ENCODE data around the gene LRRTM4.

LRRTM4 gene

DNA sequence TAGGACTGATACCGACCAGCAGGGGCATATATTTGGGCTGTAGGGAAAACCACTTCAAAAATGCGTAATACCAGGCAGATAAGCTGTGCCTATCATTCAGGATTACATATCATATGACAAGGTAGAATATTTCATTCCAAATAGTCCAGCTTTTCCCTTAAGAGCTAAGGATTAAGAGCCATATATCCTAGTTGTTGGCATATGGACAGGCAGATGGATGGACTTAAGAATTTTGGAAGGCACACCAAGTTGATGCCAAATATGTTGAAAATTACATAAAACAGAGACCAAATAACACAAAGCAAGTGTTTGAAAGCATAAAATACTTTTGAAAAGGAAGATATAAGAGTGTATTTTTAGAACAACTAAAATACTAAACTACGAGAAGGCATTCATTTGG is 52.1 kb downstream of the LRRTM4 start:
- no peak for DNase-seq (ENCODE audit: low read depth)

DNA sequence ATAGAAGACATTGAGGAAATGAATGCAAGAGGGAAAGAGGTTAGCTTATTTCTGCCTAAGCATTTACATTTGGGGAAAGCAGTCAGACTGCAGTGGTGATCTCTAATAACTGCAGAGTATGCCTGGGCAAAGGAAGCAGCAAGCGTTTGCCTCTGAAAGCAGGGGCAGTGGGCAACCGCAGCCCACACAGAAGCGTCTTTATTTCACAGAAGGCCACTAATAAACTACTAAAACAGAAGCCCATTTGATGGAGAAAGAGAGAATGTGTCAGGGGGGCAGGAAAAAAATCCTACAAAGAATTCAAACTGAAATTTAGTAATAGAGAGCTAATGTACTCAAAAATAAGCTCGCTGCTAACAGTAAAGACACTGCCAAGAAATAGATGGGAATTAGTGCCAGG is 53.1 kb downstream of the LRRTM4 start:
- DNase-seq (ENCODE audit: low read depth): no peak

- DNase-seq (ENCODE audit: low read depth): no peak
These were observed 62.3 kb downstream of the LRRTM4 start for GRCh38 chr2:77459840-77460239.

DNA sequence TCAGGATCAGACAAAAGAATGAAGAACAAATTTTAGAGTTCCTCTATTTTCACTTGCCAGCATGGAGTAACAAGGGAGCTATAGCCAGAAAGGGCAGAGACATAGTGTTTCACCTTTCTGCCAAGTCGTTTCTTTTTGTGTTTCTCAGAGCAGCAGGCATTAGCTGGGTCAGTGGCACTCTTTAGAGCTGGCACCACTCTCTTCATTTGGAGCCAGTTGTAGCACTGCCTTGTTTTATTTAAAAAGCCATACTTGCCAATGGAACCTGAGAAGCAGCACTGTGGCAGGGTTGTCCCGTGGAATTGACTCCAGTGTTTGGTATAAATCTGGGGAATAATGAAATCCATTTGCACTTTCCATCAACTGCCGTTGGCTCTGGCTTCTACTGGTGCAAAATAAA is 64.0 kb downstream of the LRRTM4 start:
- no peak for DNase-seq (ENCODE audit: low read depth)

- no peak for DNase-seq (ENCODE audit: low read depth)
These were observed 64.5 kb downstream of the LRRTM4 start for GRCh38 chr2:77457665-77458064.

- DNase-seq (ENCODE audit: low read depth): no peak
These were observed 79.1 kb downstream of the LRRTM4 start for GRCh38 chr2:77443076-77443475.

- no peak for DNase-seq (ENCODE audit: low read depth)
These were observed 87.3 kb downstream of the LRRTM4 start for GRCh38 chr2:77434880-77435279.

DNA sequence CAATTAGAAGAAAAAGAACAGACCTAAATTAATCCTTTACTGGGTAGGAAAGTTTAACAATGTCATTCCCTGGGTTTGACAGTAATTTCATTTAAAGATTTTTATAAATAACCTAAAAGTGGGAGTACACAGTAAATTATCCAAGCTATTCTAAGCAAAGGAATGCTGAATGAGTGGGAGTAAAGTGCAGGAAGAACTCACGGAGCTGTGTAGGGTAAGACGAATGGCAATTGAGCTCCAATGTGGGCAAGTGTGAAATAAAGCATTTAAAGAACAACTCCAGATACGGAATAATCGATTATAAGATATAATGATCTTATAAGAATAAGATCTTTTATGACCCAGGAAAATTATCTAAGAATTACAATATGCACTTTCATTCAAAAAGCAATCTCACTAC is 93.2 kb downstream of the LRRTM4 start:
- DNase-seq (ENCODE audit: low read depth): no peak

DNA sequence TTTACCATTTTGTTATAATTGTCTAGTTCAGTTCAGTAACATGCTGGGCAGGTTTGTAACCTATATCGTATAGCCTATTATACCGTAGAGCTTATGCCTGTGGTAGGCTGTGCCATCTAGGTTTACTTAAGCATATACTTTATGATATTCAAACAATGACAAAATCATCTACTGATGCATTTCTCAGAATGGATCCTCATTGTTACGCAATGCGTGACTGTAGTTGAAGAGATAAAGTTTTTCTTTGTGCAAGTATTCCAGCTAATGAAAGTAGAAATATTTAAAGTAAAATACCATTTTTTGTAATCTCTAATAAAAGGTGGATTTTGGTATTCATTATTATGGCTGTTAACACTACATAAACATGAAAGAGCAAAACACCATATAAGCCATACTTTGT is 100.2 kb downstream of the LRRTM4 start:
- DNase-seq (ENCODE audit: low read depth): no peak

DNA sequence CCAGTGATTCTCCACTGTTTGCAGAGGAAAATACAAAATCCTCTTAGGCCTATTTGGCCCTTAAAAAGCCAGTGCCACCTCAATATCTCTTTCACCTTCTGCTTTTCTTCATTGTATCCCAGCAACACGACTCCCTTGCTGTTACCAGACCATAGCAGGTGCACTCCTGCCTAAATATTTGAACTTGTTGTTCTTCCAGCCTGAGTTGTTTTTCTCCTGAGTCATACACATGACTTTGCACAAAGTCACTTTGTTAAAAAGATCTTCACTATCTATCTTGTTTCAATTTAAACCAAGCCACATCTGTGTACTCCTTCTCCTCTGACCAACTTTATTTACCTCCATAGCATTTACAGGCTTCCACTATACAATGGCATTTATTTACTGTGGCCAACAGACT is 103.6 kb downstream of the LRRTM4 start:
- DNase-seq (ENCODE audit: low read depth): no peak

DNA sequence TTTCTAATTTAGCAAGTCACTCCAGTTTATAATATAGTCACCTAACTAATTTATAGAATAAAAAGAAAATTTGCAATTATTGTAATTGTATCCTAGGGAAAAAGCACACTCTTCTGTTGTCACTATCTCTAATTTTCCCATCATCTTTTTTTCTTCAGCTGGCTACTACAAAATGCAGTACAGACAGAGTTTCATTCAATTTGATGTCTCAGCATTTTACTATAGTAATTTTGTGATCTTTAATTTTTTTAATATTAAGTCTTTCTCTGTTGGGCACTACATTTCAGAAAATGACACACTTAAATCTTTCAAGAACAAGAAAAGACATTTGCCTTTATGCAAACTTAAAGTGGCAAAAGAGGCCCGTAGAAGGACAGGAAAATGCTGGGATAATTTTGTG is 118.0 kb downstream of the LRRTM4 start:
- DNase-seq (ENCODE audit: low read depth): no peak

DNA sequence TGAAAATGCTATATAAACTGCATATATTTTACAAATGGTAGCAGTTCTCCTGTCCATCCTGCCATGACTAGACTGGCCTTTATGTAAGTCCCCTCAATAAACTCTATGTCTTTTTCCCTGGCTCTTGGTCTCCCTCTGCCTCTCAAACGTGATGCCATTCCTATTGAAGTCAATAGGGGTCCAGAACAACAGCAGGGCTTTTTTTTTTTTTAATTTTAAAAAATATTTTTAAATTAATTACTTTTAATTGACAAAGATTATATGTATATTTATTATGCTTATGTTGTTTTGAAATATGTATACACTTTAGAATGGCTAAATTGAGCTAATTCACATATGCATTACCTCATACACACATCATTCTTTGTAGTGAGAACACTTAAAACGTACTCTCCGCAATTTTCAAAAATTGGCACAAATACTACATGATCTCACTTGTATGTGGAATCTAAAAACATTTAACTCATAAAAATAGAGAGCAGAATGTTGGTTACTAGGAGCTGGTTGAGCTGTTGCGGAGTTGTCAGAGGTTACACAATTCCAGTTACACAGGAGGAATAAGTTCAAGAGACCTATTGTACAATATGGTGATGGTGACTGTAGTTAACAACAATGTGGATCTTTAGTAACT is 123.1 kb downstream of the LRRTM4 start:
- DNase-seq (ENCODE audit: low read depth): no peak

DNA sequence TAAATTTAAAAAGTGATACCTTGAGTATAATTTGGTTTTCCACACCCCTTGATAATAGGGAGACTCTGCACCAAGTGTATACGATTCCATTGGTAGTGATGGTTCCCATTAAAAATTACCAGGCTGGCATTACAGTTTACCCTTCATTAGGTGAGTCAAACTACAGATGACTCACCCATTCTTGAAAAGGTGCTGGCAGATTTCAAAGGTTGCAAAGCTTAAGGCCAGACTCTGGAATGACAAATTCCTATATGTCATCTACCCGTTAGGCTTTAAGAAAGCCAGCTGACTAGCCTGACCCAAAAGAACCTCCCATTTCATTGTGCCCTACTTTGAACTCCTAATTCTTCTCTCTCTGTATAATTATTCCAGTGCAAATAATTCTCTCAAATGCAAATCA is 124.4 kb downstream of the LRRTM4 start:
- no peak for DNase-seq (ENCODE audit: low read depth)

DNA sequence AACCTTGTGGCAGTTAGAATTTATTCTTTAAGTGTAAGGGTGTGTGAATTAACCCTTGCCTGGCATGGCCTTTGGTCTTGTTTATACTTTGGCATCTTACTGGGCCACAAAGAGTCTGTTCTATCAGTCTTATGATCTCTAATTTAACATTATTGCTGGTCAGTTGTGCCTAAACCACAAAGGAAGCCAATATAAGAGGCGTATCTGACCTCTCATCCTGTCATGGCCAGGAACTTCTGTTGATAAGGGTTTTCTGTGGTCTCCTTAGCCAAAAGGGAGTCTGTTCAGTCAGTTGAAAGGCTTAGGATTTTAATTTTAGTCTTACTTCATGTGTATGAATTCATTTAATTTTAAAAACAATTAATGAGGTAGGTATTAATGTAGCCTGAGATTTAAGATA is 127.2 kb downstream of the LRRTM4 start:
- DNase-seq (ENCODE audit: low read depth): no peak

DNA sequence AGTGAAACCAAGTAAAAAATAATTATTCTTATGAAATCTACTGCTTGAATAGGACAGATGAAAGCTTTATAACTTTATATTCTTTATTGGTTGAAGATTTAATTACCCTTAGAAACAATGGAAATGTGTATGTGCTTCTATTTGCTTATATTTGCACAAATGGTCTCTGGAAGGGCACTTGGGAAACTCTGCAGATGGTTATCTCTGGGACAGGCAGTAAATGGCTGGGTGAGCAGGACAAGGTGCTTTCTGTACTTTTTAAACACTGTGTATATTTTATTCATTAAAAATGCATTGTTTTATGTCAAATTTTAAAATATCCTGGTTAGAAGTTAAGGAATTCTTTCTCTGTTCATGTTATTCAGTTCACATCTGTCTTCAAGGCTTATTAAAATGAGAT is 131.1 kb downstream of the LRRTM4 start:
- no peak for DNase-seq (ENCODE audit: low read depth)

DNA sequence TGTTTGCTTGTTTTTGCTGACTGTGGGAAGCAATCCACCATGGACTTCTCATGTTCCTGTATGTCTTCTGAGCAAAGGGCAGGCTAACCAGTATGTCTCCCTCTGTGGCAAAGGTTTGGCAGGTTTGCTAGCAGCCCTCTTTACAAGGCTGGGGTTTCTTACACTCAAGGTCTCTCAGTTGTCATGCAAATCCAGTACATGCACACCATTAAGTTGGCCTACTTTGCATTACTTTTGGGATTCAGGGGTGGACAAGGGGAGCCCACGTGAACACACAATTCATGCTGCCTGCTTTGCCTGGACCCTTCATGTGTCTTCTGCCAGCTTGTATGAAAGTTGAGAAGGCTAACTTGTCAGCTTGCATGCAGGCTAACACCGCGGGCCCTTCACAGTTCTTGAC is 134.9 kb downstream of the LRRTM4 start:
- DNase-seq (ENCODE audit: low read depth): no peak

GRCh38 chr2:77372636-77373035 is 149.5 kb downstream of the LRRTM4 start:
- DNase-seq (ENCODE audit: low read depth): no peak

- no peak for DNase-seq (ENCODE audit: low read depth)
These were observed 151.7 kb downstream of the LRRTM4 start for GRCh38 chr2:77370511-77370910.

GRCh38 chr2:77363277-77363676 is 158.9 kb downstream of the LRRTM4 start:
- no peak for DNase-seq (ENCODE audit: low read depth)

- no peak for DNase-seq (ENCODE audit: low read depth)
These were observed 173.4 kb downstream of the LRRTM4 start for GRCh38 chr2:77348821-77349220.

DNA sequence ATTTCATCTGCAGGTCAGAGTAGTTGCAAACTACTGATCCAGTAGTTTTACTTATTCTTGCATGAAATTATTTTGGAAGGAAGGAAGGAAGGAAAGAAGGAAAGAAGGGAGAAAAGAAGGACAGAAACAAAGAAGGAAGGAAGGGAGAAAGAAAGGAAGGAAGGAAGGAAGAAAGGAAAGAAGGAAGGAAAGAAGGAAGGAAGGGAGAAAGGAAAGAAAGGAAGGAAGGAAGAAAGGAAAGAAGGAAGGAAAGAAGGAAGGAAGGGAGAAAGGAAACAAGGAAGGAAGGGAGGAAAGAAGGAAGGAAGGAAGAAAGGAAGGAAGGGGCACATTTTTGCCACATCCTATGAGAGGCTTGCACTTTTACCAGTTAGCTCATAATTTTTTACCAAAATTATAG is 186.2 kb downstream of the LRRTM4 start:
- DNase-seq (ENCODE audit: low read depth): no peak

- no peak for DNase-seq (ENCODE audit: low read depth)
These were observed 193.8 kb downstream of the LRRTM4 start for GRCh38 chr2:77328134-77328931.

DNA sequence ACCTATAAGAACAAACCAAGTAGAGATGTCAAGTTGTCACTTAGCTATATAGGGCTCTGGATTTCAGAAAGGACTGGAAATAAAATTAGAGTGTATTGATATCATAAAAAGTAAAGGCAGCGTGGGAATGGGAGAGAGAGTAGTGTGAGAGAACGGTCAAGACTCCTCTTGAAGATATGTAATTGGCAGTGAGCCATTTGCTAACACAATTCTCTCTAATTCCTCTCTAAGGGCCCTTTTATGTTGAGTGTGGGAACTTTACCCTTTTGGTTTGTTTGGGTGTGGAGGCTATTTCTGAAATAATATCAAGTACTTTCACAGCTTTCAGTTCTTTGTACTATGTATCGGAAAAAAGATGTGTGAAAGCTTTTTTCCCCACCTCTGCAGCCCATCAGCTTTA is 196.8 kb downstream of the LRRTM4 start:
- DNase-seq (ENCODE audit: low read depth): no peak

- DNase-seq (ENCODE audit: low read depth): no peak
These were observed 199.7 kb downstream of the LRRTM4 start for GRCh38 chr2:77322431-77322830.

All from activated T-helper 1 cell treated with Interleukin-2 at 50 U/mL for 16 hours (primary cell).